Tibial artery (tissue), 4 donors: ENCODE results near the gene PDP2.
A peak's percentile ranks its signal among the peaks of the same experiment; 100 is the strongest.

ENCODE experiments used
- DNase-seq, 2 donors: peaks; one replicate each; pipeline ENCODE4 v3.0.0-alpha.2; 2019
- H3K27ac ChIP-seq, 2 donors: fragments of 200-600 bp; sonication (generic) in 1 of 2; 1 replicate in 1 of 2; 2 replicates in 1 of 2; pipeline ENCODE4 v1.5.1; 2018 to 2019; ENCODE audit warnings: mild to moderate bottlenecking in 1 of 2
- H3K27me3 ChIP-seq, 2 donors: fragments of 200-600 bp; sonication (generic) in 1 of 2; one replicate each; pipeline versions ENCODE4 v1.5.1 to v1.6.0; 2016 to 2019
- H3K36me3 ChIP-seq, 3 donors: fragments of 200-600 bp; sonication (generic) in 2 of 3; one replicate each; pipeline ENCODE4 v1.5.1; 2016 to 2019; ENCODE audit warnings: mild to moderate bottlenecking in 2 of 3
- H3K4me1 ChIP-seq, 4 donors: fragments of 200-600 bp; sonication (generic) in 2 of 4; 1 replicate in 3 of 4; 2 replicates in 1 of 4; pipeline ENCODE4 v1.5.1; 2016 to 2019
- H3K4me3 ChIP-seq, 2 donors: fragments of 200-600 bp; sonication (generic) in 1 of 2; 1 replicate in 1 of 2; 2 replicates in 1 of 2; pipeline ENCODE4 v1.5.1; 2018 to 2019; ENCODE audit warnings: mild to moderate bottlenecking in 2 of 2
- H3K9me3 ChIP-seq, 3 donors: fragments of 200-600 bp; sonication (generic) in 1 of 3; one replicate each; pipeline ENCODE4 v1.5.1; 2016 to 2019
- intact Hi-C: fragments of 100-400 bp; cut with DNase I; formaldehyde crosslinking; loops from one replicate; pipeline ENCODE4 v1.15.0; 2023; ENCODE audit warnings: low total_unique reads
- TF ChIP-seq, protein P1 (sequence below), 2 experiments: fragments of 200-600 bp in 1 of 2; fragments of 450-650 bp in 1 of 2; IDR thresholded peaks; one replicate each; pipeline ENCODE4 v1.5.1; 2017 to 2019; ENCODE audit warnings: antibody characterized with exemption in 2 of 2, mild to moderate bottlenecking in 1 of 2, moderate library complexity in 1 of 2

Gene PDP2

DNA sequence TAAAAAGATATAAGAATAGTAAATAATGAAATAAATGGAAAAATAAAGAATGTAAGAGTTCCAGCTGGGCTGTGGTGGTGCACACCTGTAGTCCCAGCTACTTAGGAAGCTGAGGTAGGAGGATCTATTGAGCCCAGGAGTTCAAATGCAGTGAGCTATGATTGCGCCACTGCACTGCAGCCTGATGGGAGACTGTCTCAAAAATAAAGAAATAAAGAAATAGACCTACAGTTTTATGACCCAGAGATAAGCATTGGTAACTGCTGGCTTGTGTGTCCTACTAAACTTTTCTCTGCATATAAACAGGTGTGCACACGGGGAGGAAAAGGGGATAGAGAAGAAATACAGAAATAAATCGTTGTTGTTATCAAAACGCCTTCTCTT is 7.8 kb upstream of the PDP2 start:
- Histone ChIP-seq H3K9me3 (no peaks in the 10 kb centered on the region), H3K4me3 (peak overlapping the region; percentile 37 to 45), H3K27ac (peak overlapping the region; percentile 68 to 75), H3K4me1 (peaks cover 0 to 25% (median 13%) of the 10 kb centered on the region in 4 donors), H3K36me3 (no peaks in the 10 kb centered on the region), H3K27me3 (no peaks in the 10 kb centered on the region)
- TF ChIP-seq, protein P1, sequence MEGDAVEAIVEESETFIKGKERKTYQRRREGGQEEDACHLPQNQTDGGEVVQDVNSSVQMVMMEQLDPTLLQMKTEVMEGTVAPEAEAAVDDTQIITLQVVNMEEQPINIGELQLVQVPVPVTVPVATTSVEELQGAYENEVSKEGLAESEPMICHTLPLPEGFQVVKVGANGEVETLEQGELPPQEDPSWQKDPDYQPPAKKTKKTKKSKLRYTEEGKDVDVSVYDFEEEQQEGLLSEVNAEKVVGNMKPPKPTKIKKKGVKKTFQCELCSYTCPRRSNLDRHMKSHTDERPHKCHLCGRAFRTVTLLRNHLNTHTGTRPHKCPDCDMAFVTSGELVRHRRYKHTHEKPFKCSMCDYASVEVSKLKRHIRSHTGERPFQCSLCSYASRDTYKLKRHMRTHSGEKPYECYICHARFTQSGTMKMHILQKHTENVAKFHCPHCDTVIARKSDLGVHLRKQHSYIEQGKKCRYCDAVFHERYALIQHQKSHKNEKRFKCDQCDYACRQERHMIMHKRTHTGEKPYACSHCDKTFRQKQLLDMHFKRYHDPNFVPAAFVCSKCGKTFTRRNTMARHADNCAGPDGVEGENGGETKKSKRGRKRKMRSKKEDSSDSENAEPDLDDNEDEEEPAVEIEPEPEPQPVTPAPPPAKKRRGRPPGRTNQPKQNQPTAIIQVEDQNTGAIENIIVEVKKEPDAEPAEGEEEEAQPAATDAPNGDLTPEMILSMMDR (IDR thresholded peaks at IDR 0.05): no peak
- DNase-seq: no peak
- intact Hi-C loops: loop anchor here (10.0 kb wide), 1 partner anchor 328 kb away; no protein-coding TSS in a partner anchor

DNA sequence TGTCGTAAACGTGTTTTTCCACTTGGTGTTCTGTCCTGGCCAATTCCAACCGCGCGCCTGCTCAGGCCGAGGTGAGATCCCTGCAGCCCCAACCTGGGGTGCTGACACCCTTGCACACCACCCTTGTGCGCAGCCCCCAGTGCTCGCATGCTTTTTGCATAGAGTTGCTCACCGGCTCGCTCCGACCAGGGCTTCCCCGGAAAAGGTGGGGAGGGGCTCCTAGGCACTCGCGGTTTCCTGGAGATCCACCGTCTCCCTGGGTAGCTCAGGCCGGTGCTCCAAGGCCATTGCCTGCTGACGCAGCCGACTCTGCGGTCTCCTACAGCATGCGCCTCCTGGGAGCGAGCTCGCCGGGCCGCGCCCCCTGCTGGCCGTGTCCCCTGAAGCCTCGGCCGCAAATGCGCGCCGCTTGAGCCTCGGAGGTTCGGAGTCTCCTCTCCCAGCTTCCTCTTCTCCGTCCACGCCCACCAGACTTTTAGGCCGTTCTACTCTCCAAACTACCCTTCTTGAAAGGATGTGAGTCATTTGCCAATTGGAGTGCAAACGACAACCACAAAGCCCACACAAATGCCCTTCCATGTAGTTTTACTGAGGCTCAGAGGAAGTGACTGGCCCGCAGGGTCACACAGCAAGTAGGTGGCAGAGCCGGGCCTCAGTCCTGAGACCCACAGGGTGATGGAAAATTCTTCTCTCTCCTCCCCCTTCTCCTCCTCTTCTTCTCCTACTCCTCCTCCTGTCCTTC is 7.2 kb upstream of the PDP2 start:
- peak; percentile 88 to 95 for DNase-seq
- peak overlapping the region; percentile 68 to 75 for H3K27ac ChIP-seq
- no peaks in the 10 kb centered on the region for H3K9me3 ChIP-seq
- TF ChIP-seq, protein P1 (IDR thresholded peaks at IDR 0.05): peak; percentile 92 to 93
- H3K27me3 ChIP-seq: no peaks in the 10 kb centered on the region
- intact Hi-C loops: loop anchor here (10.0 kb wide), 1 partner anchor 328 kb away; no protein-coding TSS in a partner anchor
- no peaks in the 10 kb centered on the region for H3K36me3 ChIP-seq
- H3K4me3 ChIP-seq: peak overlapping the region; percentile 37 to 45
- peaks cover 0 to 23% (median 13%) of the 10 kb centered on the region in 4 donors for H3K4me1 ChIP-seq

DNA sequence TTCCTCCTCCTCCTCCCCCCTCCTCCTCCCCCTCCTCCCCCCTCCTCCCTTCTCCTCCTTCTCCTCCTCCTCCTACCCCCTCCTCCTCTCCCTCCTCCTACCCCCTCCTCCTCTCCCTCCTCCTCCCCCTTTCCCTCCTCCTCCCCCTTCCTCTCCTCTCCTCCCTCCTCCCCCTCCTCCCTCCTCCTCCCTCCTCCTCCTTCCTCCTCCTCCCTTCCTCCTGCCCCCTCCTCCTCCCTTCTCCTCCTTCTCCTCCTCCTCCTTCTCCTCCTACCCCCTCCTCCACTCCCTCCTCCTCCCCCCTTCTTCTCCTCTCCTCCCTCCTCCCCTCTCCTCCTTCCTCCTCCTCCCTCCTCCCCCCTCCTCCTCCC is 6.6 kb upstream of the PDP2 start:
- H3K4me1 ChIP-seq: peaks cover 0 to 23% (median 13%) of the 10 kb centered on the region in 4 donors
- H3K27ac ChIP-seq: peak overlapping the region; percentile 68 to 75
- no peaks in the 10 kb centered on the region for H3K27me3 ChIP-seq
- DNase-seq: no peak
- H3K9me3 ChIP-seq: no peaks in the 10 kb centered on the region
- no peaks in the 10 kb centered on the region for H3K36me3 ChIP-seq
- TF ChIP-seq, protein P1 (IDR thresholded peaks at IDR 0.05): no peak
- intact Hi-C loops: loop anchor here (10.0 kb wide), 1 partner anchor 329 kb away; no protein-coding TSS in a partner anchor
- H3K4me3 ChIP-seq: no peak overlapping the region

DNA sequence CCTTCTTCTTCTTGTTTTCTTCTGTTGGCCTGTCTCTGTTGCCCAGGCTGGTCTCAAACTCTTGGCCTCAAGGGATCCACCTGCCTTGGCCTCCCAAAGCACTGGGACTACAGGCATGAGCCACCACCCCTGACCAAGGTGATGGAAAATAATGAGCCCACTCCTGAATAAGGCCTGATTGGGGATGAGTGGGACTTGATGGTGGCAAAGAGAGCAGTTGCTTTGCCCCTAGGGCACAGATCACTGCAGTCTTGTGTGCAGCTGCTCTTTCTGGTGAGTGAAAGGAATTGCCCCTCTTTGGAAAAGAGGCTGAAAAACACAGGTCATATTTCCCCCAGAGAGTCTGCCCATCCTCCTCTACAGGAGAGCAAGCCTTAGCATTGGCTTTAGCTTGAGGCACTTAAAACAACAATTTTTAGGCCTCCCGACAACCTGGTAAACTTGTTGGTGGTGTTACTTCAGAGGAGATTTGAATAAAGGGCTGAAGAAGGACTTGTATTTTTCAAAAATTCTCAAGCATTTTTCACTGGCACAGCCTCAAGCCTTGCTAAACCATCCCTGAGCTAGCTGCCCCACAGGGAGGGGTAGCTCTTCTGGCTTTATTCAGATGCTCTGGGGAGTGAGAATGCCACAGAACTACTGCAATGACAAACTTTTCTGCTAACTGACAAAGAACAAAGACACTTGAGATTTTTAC is 6.1 kb upstream of the PDP2 start:
- H3K4me1 ChIP-seq: peaks cover 0 to 23% (median 13%) of the 10 kb centered on the region in 4 donors
- no peaks in the 10 kb centered on the region for H3K27me3 ChIP-seq
- TF ChIP-seq, protein P1 (IDR thresholded peaks at IDR 0.05): no peak
- H3K36me3 ChIP-seq: no peaks in the 10 kb centered on the region
- H3K27ac ChIP-seq: peak overlapping the region; percentile 36 to 68
- no peak for DNase-seq
- H3K9me3 ChIP-seq: no peaks in the 10 kb centered on the region
- no peak overlapping the region for H3K4me3 ChIP-seq
- intact Hi-C loops: loop anchor here (10.0 kb wide), 1 partner anchor 329 kb away; no protein-coding TSS in a partner anchor

DNA sequence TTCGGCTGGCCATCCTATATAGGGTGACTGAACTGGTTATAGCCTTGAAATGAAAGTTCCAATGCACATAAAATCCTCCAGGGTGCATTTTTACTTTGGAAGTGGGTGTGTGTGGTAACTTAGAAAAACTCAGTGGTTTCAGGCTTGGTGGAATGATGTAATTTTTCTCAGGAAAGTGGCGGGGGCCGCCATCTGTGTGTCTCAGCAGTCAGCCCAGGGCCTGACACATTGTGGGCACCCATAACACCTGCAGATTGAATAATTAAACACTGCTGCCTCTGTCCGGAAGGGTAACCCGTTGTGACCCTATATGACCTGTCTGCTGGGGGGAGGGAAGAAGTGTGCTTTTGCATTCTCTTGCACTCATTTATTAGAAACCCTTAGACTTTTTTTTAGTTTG is 2.2 kb upstream of the PDP2 start:
- H3K36me3 ChIP-seq: no peaks in the 10 kb centered on the region
- intact Hi-C loops: loop anchor here (10.0 kb wide), 1 partner anchor 333 kb away; no protein-coding TSS in a partner anchor
- no peaks in the 10 kb centered on the region for H3K9me3 ChIP-seq
- DNase-seq: no peak
- TF ChIP-seq, protein P1 (IDR thresholded peaks at IDR 0.05): no peak
- no peaks in the 10 kb centered on the region for H3K27me3 ChIP-seq
- no peak overlapping the region for H3K4me3 ChIP-seq
- no peak overlapping the region for H3K27ac ChIP-seq
- peaks cover 4 to 39% (median 22%) of the 10 kb centered on the region in 4 donors for H3K4me1 ChIP-seq
